GM12878 (cell line): ENCODE data around the gene PRKCE. TPM values are rescaled to one million over a fixed set of nuclear protein-coding genes. Genes with fewer than 3 reads are reported as not detected.

Experiments
- ATAC-seq: fragments of 200-7000 bp; cut with Tn5 transposase; 3 replicates; pipeline ENCODE4 v1.9.1; 2020; ENCODE audit warnings: mild to moderate bottlenecking, moderate library complexity
- BruUV-seq: library from RNA; stranded (reverse); fragments of 400-500 nt; replicated peaks from 2 replicates; lab custom pipeline; 2021; lab: Mats Ljungman, UMichigan
- CTCF ChIA-PET: fragments of 300-600 bp; sonication (Branson Sonifier 250); formaldehyde crosslinking; extraction: SDS; loops from one replicate; lab custom pipeline; 2021; ENCODE audit warnings: inconsistent platforms; lab: Yijun Ruan, JAX
- POLR2A ChIA-PET: fragments of 350-600 bp; formaldehyde crosslinking; extraction: SDS; loops from one replicate; lab custom pipeline; 2021; ENCODE audit warnings: inconsistent platforms; lab: Charles Lee
- RAD21 ChIA-PET: fragments of 300-600 bp; sonication (Branson Sonifier 250); formaldehyde crosslinking; loops from one replicate; lab custom pipeline; 2023; ENCODE audit warnings: antibody characterized with exemption; ENCODE audit not compliant: unreplicated experiment; lab: Charles Lee
- SMC1A ChIA-PET: fragments of 300-600 bp; sonication (Branson Sonifier 250); formaldehyde crosslinking; loops from one replicate; lab custom pipeline; 2023; ENCODE audit not compliant: unreplicated experiment, uncharacterized antibody; lab: Charles Lee
- DNase-seq: peaks from one replicate; pipeline ENCODE4 v3.0.0-alpha.2; 2011; ENCODE audit warnings: low read depth, low spot score
- FAIRE-seq: peaks from 3 replicates; lab custom pipeline; 2011; peaks lifted over from hg19 to GRCh38; lab: Jason Lieb, UNC
- H2AFZ ChIP-seq: 2 replicates; pipeline ENCODE4 v1.6.0; 2011; ENCODE audit warnings: low read depth, low read length, control low read depth; ENCODE audit not compliant: control insufficient read depth
- H3K27ac ChIP-seq: 2 replicates; pipeline ENCODE4 v1.5.1; 2011; ENCODE audit warnings: control low read depth; ENCODE audit not compliant: control insufficient read depth, insufficient read depth
- H3K27me3 ChIP-seq, 2 experiments: replicated peaks in 1 of 2; 2 replicates each; pipeline versions ENCODE4 v1.6.0 to v1.6.1; 2011; ENCODE audit warnings: low read length in 1 of 2; ENCODE audit not compliant: control insufficient read depth in 2 of 2, insufficient read depth in 2 of 2
- H3K36me3 ChIP-seq, 2 experiments: 2 replicates each; pipeline ENCODE4 v1.5.1; 2011; ENCODE audit warnings: low read length in 1 of 2; ENCODE audit not compliant: control insufficient read depth in 2 of 2, insufficient read depth in 2 of 2
- H3K4me1 ChIP-seq: 2 replicates; pipeline ENCODE4 v1.6.1; 2011; ENCODE audit warnings: mild to moderate bottlenecking, low read length, moderate library complexity, mixed read lengths; ENCODE audit not compliant: control insufficient read depth, insufficient read depth
- H3K4me2 ChIP-seq: 2 replicates; pipeline ENCODE4 v1.6.0; 2011; ENCODE audit warnings: control low read depth; ENCODE audit not compliant: control insufficient read depth, insufficient read depth
- H3K4me3 ChIP-seq: fragments of 200-600 bp; sonication (generic); 2 replicates; pipeline ENCODE4 v1.5.1; 2016
- H3K79me2 ChIP-seq: 2 replicates; pipeline ENCODE4 v1.6.0; 2011; ENCODE audit warnings: low read length; ENCODE audit not compliant: control insufficient read depth, insufficient read depth
- H3K9ac ChIP-seq: 2 replicates; pipeline ENCODE4 v1.8.0; 2011; ENCODE audit warnings: low read length, control low read depth, mixed read lengths; ENCODE audit not compliant: control insufficient read depth, insufficient read depth
- H3K9me3 ChIP-seq: replicated peaks from 3 replicates; pipeline ENCODE4 v1.5.1; 2011; ENCODE audit warnings: mild to moderate bottlenecking, low read length; ENCODE audit not compliant: control insufficient read depth, insufficient read depth
- H4K20me1 ChIP-seq: 2 replicates; pipeline ENCODE4 v1.6.0; 2011; ENCODE audit not compliant: control insufficient read depth, insufficient read depth
- CEBPB ChIP-seq, 2 experiments: fragments of 150-350 bp in 1 of 2; IDR thresholded peaks; 2 replicates each; pipeline ENCODE4 v1.6.1; 2012 to 2014; ENCODE audit warnings: low read depth in 2 of 2, low read length in 2 of 2, borderline replicate concordance in 1 of 2, inconsistent platforms in 1 of 2
- GABPA ChIP-seq: IDR thresholded peaks from 2 replicates; pipeline ENCODE4 v1.6.1; 2014; ENCODE audit warnings: antibody characterized with exemption, low read depth, mild to moderate bottlenecking, inconsistent platforms
- MYC ChIP-seq: IDR thresholded peaks from 2 replicates; pipeline ENCODE4 v1.6.1; 2011; ENCODE audit warnings: mild to moderate bottlenecking, low read length, moderate library complexity, inconsistent platforms; ENCODE audit not compliant: insufficient read depth, insufficient replicate concordance, insufficient read length, severe bottlenecking
- NFIC ChIP-seq: IDR thresholded peaks from 2 replicates; pipeline ENCODE4 v1.6.1; 2012; ENCODE audit warnings: low read depth, mild to moderate bottlenecking, inconsistent platforms, low read length, moderate library complexity
- NR2C2 ChIP-seq: IDR thresholded peaks from 2 replicates; pipeline ENCODE4 v1.6.1; 2011; ENCODE audit warnings: borderline replicate concordance, low read depth; ENCODE audit not compliant: control insufficient read depth, insufficient read length
- RELA ChIP-seq: fragments of 450-650 bp; IDR thresholded peaks from 2 replicates; pipeline ENCODE4 v1.8.0; 2014; ENCODE audit warnings: borderline replicate concordance; ENCODE audit not compliant: partially characterized antibody
- ZZZ3 ChIP-seq: IDR thresholded peaks from 2 replicates; pipeline ENCODE4 v1.6.1; 2011; ENCODE audit warnings: low read depth; ENCODE audit not compliant: control insufficient read depth, insufficient read length
- WGBS: methylation state at CpG from one replicate; pipeline ENCODE4 v1.1.6; 2016; ENCODE audit warnings: low lambda C conversion rate; ENCODE audit not compliant: insufficient replicate concordance, insufficient coverage; ENCODE audit errors: missing lambda C conversion rate; 5-methylcytosine and 5-hydroxymethylcytosine counted together
- in situ Hi-C: fragments of 300-500 bp; cut with MboI; formaldehyde crosslinking; loops from 9 replicates; pipeline ENCODE4 v1.14.3; 2018; ENCODE audit warnings: mixed read lengths
- intact Hi-C: fragments of 100-400 bp; cut with micrococcal nuclease; formaldehyde crosslinking; loops from one replicate; pipeline ENCODE4 v1.14.2; 2022; ENCODE audit not compliant: unreplicated experiment
- polyA plus RNA-seq, 11 experiments: library from polyadenylated mRNA; depleted of rRNA in 4 of 11; unstranded in 6 of 11; stranded (reverse) in 5 of 11; fragments of >200 nt; fragmentation: Nextera tagmentation in 4 of 11; fragmentation: Illumina TruSeq in 1 of 11; extraction: Ambion mirVana in 4 of 11; extraction: Trizol in 1 of 11; gene quantifications; 1 replicate in 1 of 11; 2 replicates in 10 of 11; pipeline versions ENCODE4 v1.2.1 to v1.2.3, GENCODE V29; 2011 to 2016; ENCODE audit warnings: inconsistent platforms in 2 of 11, missing spikeins in 2 of 11, low read depth in 1 of 11
- total RNA-seq, 4 experiments: library from RNA; depleted of rRNA in 3 of 4; stranded (reverse); fragments of >200 nt in 3 of 4; fragmentation: Illumina TruSeq in 1 of 4; extraction: Trizol in 1 of 4; gene quantifications; 2 replicates each; pipeline versions ENCODE4 v1.2.1 to v1.2.3, GENCODE V29; 2013 to 2021
- TF ChIP-seq, protein P1 (sequence below): IDR thresholded peaks from 2 replicates; pipeline ENCODE4 v1.6.1; 2012; ENCODE audit warnings: low read length, inconsistent platforms

Gene PRKCE
- total and polyA plus RNA-seq, 10 of the 15 experiments (the other 5 are each of a cell fraction or from before 2014, with no cell fraction given) = 2.6 to 28.2 (median 11.3) TPM

DNA sequence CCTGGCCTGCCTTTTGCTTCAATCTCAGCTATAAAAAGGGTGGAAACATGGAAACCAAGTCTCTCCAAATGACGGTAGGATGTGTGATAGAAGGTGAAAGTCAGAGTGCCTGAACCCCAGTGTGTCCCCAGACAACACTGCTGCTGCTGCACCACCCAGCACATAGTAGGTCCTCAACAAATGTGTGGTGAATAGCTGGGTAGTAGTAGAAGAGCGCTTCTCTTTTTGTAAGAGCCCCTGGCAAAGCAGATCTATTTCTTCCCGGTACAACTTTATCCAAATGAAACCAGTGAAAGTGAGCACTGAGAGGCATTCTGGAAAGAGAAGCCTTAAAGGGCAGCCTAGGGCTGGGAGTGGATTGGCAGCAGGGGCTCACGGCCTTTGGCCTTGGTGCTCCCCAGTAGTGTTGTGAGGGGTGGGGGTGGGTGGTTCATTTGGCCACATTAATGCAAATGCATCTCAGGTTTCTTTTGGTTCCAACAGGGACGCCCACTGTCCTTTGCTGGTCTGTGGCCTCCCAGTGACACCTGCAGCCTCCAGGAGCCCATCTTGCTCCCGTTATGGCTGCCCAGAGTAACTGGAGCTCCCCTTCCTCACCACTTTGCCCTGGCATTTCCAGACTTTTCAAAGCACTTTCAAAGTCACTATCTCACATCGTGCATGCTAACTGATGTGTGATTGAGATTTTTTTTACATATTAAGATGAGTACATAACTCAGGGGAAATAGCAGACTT is 341.4 kb downstream of the PRKCE start:
- FAIRE-seq = no peak
- in situ Hi-C loops = no loop called here
- RAD21 ChIA-PET = interaction anchor here (0.8 to 2.1 kb wide), 6 partner anchors 15 to 469 kb away, joined by 3 to 10 read pairs (median 4); no protein-coding TSS in a partner anchor
- Histone ChIP-seq H3K4me3 (no peak overlapping the region), H4K20me1 (no peaks in the 10 kb centered on the region), H3K4me2 (no peak overlapping the region), H2AFZ (no peak overlapping the region), H3K79me2 (no peaks in the 10 kb centered on the region), H3K9me3 (no peaks in the 10 kb centered on the region), H3K4me1 (no peaks in the 10 kb centered on the region), H3K27ac (no peak overlapping the region), H3K36me3 (peaks cover 0 to 3% of the 10 kb centered on the region in 2 experiments; a peak in 3 of 4 replicates), H3K9ac (no peak overlapping the region), H3K27me3 (no peaks in the 10 kb centered on the region)
- WGBS = 49% methylated on average over 7 of the region's 7 CpGs
- peak; percentile 31 for ATAC-seq
- CTCF ChIA-PET = interaction anchor here (0.6 to 2.4 kb wide), 37 partner anchors 12 to 659 kb away, joined by 3 to 34 read pairs (median 4); no protein-coding TSS in a partner anchor
- SMC1A ChIA-PET = interaction anchor here (0.6 to 2.7 kb wide), 21 partner anchors 16 to 902 kb away, joined by 3 to 25 read pairs (median 3); partner anchors contain the start of gene SRBD1
- no peak for TF ChIP-seq MYC
- no peak for TF ChIP-seq CEBPB (IDR thresholded peaks at IDR 0.05; ENCODE audit: borderline replicate concordance in 1 of 2, low read depth in 2 of 2, low read length in 2 of 2)
- TF ChIP-seq, protein P1, sequence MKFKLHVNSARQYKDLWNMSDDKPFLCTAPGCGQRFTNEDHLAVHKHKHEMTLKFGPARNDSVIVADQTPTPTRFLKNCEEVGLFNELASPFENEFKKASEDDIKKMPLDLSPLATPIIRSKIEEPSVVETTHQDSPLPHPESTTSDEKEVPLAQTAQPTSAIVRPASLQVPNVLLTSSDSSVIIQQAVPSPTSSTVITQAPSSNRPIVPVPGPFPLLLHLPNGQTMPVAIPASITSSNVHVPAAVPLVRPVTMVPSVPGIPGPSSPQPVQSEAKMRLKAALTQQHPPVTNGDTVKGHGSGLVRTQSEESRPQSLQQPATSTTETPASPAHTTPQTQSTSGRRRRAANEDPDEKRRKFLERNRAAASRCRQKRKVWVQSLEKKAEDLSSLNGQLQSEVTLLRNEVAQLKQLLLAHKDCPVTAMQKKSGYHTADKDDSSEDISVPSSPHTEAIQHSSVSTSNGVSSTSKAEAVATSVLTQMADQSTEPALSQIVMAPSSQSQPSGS = no peak
- TF ChIP-seq NFIC = no peak
- no peak for TF ChIP-seq RELA
- no peak for TF ChIP-seq ZZZ3
- no peak for TF ChIP-seq NR2C2
- TF ChIP-seq GABPA = no peak
- POLR2A ChIA-PET = no interaction called here
- intact Hi-C loops = loop anchor here (1.0 to 5.0 kb wide), 4 partner anchors 351 to 659 kb away; no protein-coding TSS in a partner anchor
- no peak for DNase-seq
- BruUV-seq = no TSS peak
